HepG2 (cell line): ENCODE data around the gene PNP.

Experiments
- EZH2 ChIP-seq: conservative IDR thresholded peaks from 2 replicates; pipeline ENCODE4 v1.6.1; 2012; ENCODE audit warnings: mild to moderate bottlenecking, low read depth, low read length, moderate library complexity
- FOXM1 ChIP-seq: sonication (generic); formaldehyde crosslinking; IDR thresholded peaks from 2 replicates; pipeline ENCODE4 v1.5.0; 2020; ENCODE audit warnings: missing genetic modification reagents
- KDM1A ChIP-seq: IDR thresholded peaks from 2 replicates; pipeline ENCODE4 v1.6.1; 2016; ENCODE audit warnings: missing compliant biosample characterization
- MXD4 ChIP-seq: IDR thresholded peaks from 2 replicates; pipeline ENCODE4 v1.6.1; 2016; ENCODE audit warnings: mild to moderate bottlenecking, missing biosample characterization, missing genetic modification reagents
- SETDB1 ChIP-seq: sonication (generic); formaldehyde crosslinking; IDR thresholded peaks from 2 replicates; pipeline ENCODE4 v1.5.1; 2020; ENCODE audit warnings: missing genetic modification reagents, mild to moderate bottlenecking, borderline replicate concordance
- TAF1 ChIP-seq: sonication (generic); formaldehyde crosslinking; IDR thresholded peaks from 2 replicates; pipeline ENCODE4 v1.4.0; 2020; ENCODE audit warnings: missing genetic modification reagents
- ZFP37 ChIP-seq: sonication (generic); formaldehyde crosslinking; IDR thresholded peaks from 2 replicates; pipeline ENCODE4 v1.4.0; 2020; ENCODE audit warnings: missing genetic modification reagents, borderline replicate concordance
- ZNF136 ChIP-seq: sonication (generic); formaldehyde crosslinking; IDR thresholded peaks from 2 replicates; pipeline ENCODE4 v1.8.1; 2022; ENCODE audit warnings: low read depth, mild to moderate bottlenecking, moderate library complexity, missing genetic modification reagents
- TF ChIP-seq, protein P1 (sequence below): fragments of 450-650 bp; IDR thresholded peaks from 2 replicates; pipeline ENCODE4 v1.6.1; 2017; ENCODE audit warnings: mild to moderate bottlenecking
- TF ChIP-seq, protein P2 (sequence below): sonication (generic); formaldehyde crosslinking; IDR thresholded peaks from 2 replicates; pipeline ENCODE4 v1.5.0; 2020; ENCODE audit warnings: mild to moderate bottlenecking, missing genetic modification reagents, moderate library complexity
- TF ChIP-seq, protein P3 (sequence below): sonication (generic); formaldehyde crosslinking; IDR thresholded peaks from 2 replicates; pipeline ENCODE4 v1.8.1; 2022; ENCODE audit warnings: low read depth, mild to moderate bottlenecking, missing genetic modification reagents

DNA sequence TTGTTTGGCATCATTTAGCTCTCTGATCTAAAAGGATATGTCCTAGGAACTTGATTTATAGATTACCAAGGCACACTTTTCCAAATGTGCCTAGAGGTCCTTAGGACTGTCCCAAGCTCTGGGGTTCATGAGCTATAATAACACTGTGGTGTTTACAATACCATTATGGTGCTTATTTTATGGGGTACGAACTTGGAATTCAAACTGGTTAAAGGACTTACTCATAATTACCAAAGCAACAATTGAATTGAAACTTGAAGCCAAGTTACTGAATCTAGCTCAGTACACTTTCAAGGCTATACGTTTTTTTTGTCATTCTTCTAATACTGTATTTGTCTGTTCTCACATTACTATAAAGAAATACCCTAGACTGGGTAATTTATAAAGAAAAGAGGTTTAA, 46.3 kb upstream of the PNP start:
- TF ChIP-seq, protein P1, sequence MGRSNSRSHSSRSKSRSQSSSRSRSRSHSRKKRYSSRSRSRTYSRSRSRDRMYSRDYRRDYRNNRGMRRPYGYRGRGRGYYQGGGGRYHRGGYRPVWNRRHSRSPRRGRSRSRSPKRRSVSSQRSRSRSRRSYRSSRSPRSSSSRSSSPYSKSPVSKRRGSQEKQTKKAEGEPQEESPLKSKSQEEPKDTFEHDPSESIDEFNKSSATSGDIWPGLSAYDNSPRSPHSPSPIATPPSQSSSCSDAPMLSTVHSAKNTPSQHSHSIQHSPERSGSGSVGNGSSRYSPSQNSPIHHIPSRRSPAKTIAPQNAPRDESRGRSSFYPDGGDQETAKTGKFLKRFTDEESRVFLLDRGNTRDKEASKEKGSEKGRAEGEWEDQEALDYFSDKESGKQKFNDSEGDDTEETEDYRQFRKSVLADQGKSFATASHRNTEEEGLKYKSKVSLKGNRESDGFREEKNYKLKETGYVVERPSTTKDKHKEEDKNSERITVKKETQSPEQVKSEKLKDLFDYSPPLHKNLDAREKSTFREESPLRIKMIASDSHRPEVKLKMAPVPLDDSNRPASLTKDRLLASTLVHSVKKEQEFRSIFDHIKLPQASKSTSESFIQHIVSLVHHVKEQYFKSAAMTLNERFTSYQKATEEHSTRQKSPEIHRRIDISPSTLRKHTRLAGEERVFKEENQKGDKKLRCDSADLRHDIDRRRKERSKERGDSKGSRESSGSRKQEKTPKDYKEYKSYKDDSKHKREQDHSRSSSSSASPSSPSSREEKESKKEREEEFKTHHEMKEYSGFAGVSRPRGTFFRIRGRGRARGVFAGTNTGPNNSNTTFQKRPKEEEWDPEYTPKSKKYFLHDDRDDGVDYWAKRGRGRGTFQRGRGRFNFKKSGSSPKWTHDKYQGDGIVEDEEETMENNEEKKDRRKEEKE, result no peak
- TF ChIP-seq MXD4 (CRISPR knock-in tag) (no peak), FOXM1 (no peak), TAF1 (CRISPR knock-in tag) (no peak), KDM1A (no peak), ZNF136 (no peak), ZFP37 (CRISPR knock-in tag) (no peak), EZH2 (no peak), SETDB1 (CRISPR knock-in tag) (no peak)
- TF ChIP-seq, protein P2, sequence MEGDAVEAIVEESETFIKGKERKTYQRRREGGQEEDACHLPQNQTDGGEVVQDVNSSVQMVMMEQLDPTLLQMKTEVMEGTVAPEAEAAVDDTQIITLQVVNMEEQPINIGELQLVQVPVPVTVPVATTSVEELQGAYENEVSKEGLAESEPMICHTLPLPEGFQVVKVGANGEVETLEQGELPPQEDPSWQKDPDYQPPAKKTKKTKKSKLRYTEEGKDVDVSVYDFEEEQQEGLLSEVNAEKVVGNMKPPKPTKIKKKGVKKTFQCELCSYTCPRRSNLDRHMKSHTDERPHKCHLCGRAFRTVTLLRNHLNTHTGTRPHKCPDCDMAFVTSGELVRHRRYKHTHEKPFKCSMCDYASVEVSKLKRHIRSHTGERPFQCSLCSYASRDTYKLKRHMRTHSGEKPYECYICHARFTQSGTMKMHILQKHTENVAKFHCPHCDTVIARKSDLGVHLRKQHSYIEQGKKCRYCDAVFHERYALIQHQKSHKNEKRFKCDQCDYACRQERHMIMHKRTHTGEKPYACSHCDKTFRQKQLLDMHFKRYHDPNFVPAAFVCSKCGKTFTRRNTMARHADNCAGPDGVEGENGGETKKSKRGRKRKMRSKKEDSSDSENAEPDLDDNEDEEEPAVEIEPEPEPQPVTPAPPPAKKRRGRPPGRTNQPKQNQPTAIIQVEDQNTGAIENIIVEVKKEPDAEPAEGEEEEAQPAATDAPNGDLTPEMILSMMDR (CRISPR knock-in tag), result no peak
- TF ChIP-seq, protein P3, sequence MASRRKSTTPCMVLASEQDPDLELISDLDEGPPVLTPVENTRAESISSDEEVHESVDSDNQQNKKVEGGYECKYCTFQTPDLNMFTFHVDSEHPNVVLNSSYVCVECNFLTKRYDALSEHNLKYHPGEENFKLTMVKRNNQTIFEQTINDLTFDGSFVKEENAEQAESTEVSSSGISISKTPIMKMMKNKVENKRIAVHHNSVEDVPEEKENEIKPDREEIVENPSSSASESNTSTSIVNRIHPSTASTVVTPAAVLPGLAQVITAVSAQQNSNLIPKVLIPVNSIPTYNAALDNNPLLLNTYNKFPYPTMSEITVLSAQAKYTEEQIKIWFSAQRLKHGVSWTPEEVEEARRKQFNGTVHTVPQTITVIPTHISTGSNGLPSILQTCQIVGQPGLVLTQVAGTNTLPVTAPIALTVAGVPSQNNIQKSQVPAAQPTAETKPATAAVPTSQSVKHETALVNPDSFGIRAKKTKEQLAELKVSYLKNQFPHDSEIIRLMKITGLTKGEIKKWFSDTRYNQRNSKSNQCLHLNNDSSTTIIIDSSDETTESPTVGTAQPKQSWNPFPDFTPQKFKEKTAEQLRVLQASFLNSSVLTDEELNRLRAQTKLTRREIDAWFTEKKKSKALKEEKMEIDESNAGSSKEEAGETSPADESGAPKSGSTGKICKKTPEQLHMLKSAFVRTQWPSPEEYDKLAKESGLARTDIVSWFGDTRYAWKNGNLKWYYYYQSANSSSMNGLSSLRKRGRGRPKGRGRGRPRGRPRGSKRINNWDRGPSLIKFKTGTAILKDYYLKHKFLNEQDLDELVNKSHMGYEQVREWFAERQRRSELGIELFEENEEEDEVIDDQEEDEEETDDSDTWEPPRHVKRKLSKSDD (CRISPR knock-in tag), result no peak
